SW480 (cell line): ENCODE data around the gene TP53AIP1.

Experiments
- DNase-seq: peaks from one replicate; pipeline ENCODE4 v3.0.0-alpha.2; 2016; ENCODE audit warnings: low spot score

The TP53AIP1 gene

GRCh38 chr11:128890543-128891368 is 51.9 kb downstream of the TP53AIP1 start, which contains the start of gene KCNJ5:
Gene KCNJ5, plus strand, starts transcription at chr11:128891356. Its CDS starts 19,918 bp downstream, at chr11:128911274.
- peak; percentile 63 for DNase-seq

- DNase-seq: no peak
These were observed 52.5 kb downstream of the TP53AIP1 start for GRCh38 chr11:128890216-128890542.

GRCh38 chr11:128889657-128890213 is 52.9 kb downstream of the TP53AIP1 start:
- no peak for DNase-seq

GRCh38 chr11:128888034-128888985 is 54.4 kb downstream of the TP53AIP1 start:
- DNase-seq: no peak

GRCh38 chr11:128886406-128887124 is 56.1 kb downstream of the TP53AIP1 start:
- DNase-seq: peak; percentile 61
